ENCODE measurements around the gene ADK. TPM values are rescaled to one million over a fixed set of nuclear protein-coding genes. Genes with fewer than 3 reads are reported as not detected.

The ADK gene
- polyA plus RNA-seq, 1 experiment, result 41.9 TPM

DNA sequence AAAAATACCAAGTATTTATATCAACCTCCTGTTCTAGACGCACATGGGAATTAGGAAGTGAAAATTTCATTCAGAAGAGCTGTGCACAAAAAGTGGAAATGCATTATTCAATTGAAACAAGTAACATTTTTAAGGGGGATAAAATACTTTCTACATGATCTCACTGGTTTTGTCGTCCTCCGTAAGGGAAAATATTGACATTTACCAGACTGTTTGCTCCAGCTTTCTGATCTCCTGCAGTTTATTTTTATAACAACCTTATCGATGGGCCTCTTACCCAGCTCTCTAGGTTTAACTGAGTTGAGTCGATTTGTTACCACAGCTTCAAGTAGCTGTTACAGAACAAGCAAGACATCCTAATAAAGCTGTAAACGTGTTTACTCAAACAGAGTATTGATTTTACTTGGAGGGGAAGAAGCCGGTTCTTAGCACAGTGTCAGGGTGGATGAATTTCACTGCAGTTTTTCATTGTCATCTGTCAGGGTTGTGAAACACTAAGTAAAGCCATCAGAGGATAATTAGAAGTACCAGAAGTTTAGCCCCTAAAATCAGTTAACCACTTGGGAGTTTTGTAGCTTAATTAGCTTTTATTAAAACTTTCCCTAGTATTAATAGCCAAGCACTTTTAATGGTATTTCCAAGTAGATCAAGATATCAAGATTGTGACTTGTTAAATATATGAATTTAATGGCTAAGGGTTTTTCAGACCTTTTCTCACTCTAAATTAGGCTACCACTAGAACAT, 532.8 kb downstream of the ADK start:
- TF ChIP-seq, protein P1, sequence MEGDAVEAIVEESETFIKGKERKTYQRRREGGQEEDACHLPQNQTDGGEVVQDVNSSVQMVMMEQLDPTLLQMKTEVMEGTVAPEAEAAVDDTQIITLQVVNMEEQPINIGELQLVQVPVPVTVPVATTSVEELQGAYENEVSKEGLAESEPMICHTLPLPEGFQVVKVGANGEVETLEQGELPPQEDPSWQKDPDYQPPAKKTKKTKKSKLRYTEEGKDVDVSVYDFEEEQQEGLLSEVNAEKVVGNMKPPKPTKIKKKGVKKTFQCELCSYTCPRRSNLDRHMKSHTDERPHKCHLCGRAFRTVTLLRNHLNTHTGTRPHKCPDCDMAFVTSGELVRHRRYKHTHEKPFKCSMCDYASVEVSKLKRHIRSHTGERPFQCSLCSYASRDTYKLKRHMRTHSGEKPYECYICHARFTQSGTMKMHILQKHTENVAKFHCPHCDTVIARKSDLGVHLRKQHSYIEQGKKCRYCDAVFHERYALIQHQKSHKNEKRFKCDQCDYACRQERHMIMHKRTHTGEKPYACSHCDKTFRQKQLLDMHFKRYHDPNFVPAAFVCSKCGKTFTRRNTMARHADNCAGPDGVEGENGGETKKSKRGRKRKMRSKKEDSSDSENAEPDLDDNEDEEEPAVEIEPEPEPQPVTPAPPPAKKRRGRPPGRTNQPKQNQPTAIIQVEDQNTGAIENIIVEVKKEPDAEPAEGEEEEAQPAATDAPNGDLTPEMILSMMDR (IDR thresholded peaks at IDR 0.05; ENCODE audit: low read depth, low read length), result no peak
- no peaks in the 10 kb centered on the region for H3K27me3 ChIP-seq (ENCODE audit: control insufficient read depth, insufficient read depth, low read length)
- H3K27ac ChIP-seq (ENCODE audit: low read depth, low read length), result no peak overlapping the region
- ChIA-PET CTCF (interaction anchor here (0.9 to 1.8 kb wide), 2 partner anchors 15 to 440 kb away, joined by 3 to 4 read pairs; no protein-coding TSS in a partner anchor), POLR2A (no interaction called here)
- DNase-seq (ENCODE audit: low read depth, low spot score), result no peak
- no peaks in the 10 kb centered on the region for H3K9me3 ChIP-seq (ENCODE audit: control insufficient read depth, insufficient read depth, low read length)
- no peak overlapping the region for H3K4me3 ChIP-seq (ENCODE audit: low read depth, low read length)

DNA sequence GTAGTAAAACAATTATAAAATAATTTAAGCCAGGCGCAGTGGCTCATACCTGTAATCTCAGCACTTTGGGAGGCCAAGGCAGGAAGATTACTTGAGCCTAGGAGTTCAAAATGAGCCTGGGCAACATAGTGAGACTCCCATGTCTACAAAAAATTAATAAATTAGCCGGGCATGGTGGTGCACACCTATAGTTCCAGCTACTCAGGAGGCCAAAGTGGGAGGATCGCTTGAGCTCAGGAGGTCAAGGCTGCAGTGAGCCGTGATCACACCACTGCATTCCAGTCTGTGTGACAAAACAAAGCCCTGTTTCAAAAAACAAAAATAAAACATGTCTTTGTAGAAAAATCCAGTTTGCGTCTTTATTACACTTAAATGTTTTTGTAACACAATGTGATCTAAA, 533.4 kb downstream of the ADK start:
- POLR2A ChIA-PET, result no interaction called here
- TF ChIP-seq, protein P1 (IDR thresholded peaks at IDR 0.05; ENCODE audit: low read depth, low read length), result no peak
- H3K27ac ChIP-seq (ENCODE audit: low read depth, low read length), result no peak overlapping the region
- H3K9me3 ChIP-seq (ENCODE audit: control insufficient read depth, insufficient read depth, low read length), result no peaks in the 10 kb centered on the region
- no peak overlapping the region for H3K4me3 ChIP-seq (ENCODE audit: low read depth, low read length)
- CTCF ChIA-PET, result no interaction called here
- no peak for DNase-seq (ENCODE audit: low read depth, low spot score)
- no peaks in the 10 kb centered on the region for H3K27me3 ChIP-seq (ENCODE audit: control insufficient read depth, insufficient read depth, low read length)

DNA sequence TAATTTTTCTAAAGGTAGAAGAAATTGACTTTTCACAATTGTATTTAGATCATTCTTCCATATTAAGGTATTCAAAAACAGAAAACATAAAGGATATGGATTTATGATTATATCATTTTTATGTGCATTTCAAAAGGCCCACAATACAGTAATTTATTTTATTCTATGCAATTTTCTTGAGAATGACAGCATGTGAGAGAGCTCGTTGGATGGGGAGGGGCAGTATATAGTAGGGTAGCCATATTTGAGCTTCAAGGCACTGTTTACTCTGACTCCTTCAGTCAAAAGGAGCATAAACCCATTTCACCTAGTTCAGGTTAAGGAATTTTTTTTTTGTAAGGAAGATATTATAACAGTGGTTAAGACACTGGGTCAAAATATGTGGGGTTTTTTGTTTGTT, 534.5 kb downstream of the ADK start:
- TF ChIP-seq, protein P1 (IDR thresholded peaks at IDR 0.05; ENCODE audit: low read depth, low read length), result no peak
- POLR2A ChIA-PET, result no interaction called here

DNA sequence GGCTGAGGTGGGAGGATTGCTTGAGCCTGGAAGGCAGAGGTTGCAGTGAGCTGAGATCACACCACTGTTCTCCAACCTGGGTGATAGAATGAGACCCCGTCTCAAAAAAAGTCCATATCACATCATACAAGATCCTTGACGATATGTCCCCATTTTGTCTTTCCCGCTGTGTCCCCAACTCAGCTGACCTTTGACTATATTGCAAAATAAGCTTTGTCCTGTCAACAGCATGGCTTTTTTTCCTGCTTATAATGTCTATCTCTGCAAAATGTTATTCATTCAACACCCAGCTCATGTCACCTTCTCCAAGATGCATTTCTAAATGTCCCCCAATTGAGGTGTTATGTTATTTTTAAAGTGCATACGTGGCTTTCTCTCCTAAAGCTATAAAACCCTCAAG, 539.4 kb downstream of the ADK start:
- TF ChIP-seq, protein P1 (IDR thresholded peaks at IDR 0.05; ENCODE audit: low read depth, low read length), result no peak
- H3K9me3 ChIP-seq (ENCODE audit: control insufficient read depth, insufficient read depth, low read length), result no peaks in the 10 kb centered on the region
- POLR2A ChIA-PET, result interaction anchor here (0.8 kb wide), 1 partner anchor 14 kb away, joined by 3 read pairs; no protein-coding TSS in a partner anchor
- DNase-seq (ENCODE audit: low read depth, low spot score), result no peak
- H3K27me3 ChIP-seq (ENCODE audit: control insufficient read depth, insufficient read depth, low read length), result no peaks in the 10 kb centered on the region
- CTCF ChIA-PET, result no interaction called here
- no peak overlapping the region for H3K4me3 ChIP-seq (ENCODE audit: low read depth, low read length)
- H3K27ac ChIP-seq (ENCODE audit: low read depth, low read length), result no peak overlapping the region

More for the DNA sequence above, 534.5 kb downstream of the ADK start:
- Histone ChIP-seq H3K9me3 (ENCODE audit: control insufficient read depth, insufficient read depth, low read length) (no peaks in the 10 kb centered on the region), H3K4me3 (ENCODE audit: low read depth, low read length) (no peak overlapping the region), H3K27me3 (ENCODE audit: control insufficient read depth, insufficient read depth, low read length) (no peaks in the 10 kb centered on the region), H3K27ac (ENCODE audit: low read depth, low read length) (no peak overlapping the region)
- CTCF ChIA-PET, result no interaction called here
- no peak for DNase-seq (ENCODE audit: low read depth, low spot score)

DNA sequence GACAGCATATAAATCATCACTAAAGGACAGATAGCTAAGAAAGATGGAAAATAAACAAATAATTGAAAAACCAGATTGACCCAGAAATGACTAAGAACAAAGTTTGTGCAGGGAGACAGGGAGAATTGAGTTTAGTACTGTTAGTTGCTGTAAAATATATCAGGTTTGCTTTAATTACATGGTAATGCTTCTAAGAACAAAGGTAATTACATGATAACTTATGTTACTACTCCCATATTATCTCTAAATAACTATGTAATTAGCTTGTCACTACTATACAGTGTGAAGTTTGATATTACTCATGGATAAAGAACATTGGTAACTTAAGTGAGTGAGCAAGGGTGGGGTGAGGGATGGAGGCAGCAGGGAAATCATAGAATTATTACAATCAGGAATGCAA, 540.1 kb downstream of the ADK start:
- Histone ChIP-seq H3K27me3 (ENCODE audit: control insufficient read depth, insufficient read depth, low read length) (no peaks in the 10 kb centered on the region), H3K9me3 (ENCODE audit: control insufficient read depth, insufficient read depth, low read length) (no peaks in the 10 kb centered on the region), H3K4me3 (ENCODE audit: low read depth, low read length) (no peak overlapping the region), H3K27ac (ENCODE audit: low read depth, low read length) (no peak overlapping the region)
- POLR2A ChIA-PET, result no interaction called here
- CTCF ChIA-PET, result no interaction called here
- no peak for DNase-seq (ENCODE audit: low read depth, low spot score)
- TF ChIP-seq, protein P1 (IDR thresholded peaks at IDR 0.05; ENCODE audit: low read depth, low read length), result no peak

Data from AG04450 (cell line).